22Rv1 (cell line): ENCODE measurements around the gene POU2F1.

Source experiments
- ZFX ChIP-seq: fragments of 450-650 bp; IDR thresholded peaks from 2 replicates; pipeline ENCODE4 v1.6.1; 2017; ENCODE audit warnings: antibody characterized with exemption, borderline replicate concordance
- TF ChIP-seq, protein P1 (sequence below): fragments of 450-650 bp; IDR thresholded peaks from 2 replicates; pipeline ENCODE4 v1.5.1; 2017; ENCODE audit warnings: mild to moderate bottlenecking

DNA sequence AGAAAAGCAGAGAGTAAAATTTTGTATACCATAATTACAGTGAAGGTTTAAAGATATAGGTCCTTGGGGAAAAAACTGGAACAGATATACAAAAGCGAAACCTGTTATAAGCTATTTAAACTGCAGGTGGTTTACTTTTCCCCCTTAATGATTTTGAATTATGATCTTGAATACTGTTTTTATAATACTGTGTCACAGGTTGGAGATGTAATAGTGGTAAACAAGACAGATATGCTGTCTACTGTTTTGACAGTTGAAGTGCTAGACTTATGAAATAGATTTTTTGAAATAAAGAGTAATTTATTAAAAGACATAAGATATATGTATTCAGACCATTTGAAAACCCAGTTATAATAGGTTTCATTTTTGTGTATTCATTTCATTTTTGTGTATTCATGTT, 168.3 kb downstream of the POU2F1 start:
- TF ChIP-seq, protein P1, sequence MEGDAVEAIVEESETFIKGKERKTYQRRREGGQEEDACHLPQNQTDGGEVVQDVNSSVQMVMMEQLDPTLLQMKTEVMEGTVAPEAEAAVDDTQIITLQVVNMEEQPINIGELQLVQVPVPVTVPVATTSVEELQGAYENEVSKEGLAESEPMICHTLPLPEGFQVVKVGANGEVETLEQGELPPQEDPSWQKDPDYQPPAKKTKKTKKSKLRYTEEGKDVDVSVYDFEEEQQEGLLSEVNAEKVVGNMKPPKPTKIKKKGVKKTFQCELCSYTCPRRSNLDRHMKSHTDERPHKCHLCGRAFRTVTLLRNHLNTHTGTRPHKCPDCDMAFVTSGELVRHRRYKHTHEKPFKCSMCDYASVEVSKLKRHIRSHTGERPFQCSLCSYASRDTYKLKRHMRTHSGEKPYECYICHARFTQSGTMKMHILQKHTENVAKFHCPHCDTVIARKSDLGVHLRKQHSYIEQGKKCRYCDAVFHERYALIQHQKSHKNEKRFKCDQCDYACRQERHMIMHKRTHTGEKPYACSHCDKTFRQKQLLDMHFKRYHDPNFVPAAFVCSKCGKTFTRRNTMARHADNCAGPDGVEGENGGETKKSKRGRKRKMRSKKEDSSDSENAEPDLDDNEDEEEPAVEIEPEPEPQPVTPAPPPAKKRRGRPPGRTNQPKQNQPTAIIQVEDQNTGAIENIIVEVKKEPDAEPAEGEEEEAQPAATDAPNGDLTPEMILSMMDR, result no peak
- TF ChIP-seq ZFX, result no peak
